K562 (cell line): ENCODE measurements around the gene CORO2A. TPM values are rescaled to one million over a fixed set of nuclear protein-coding genes. Genes with fewer than 3 reads are reported as not detected.

Experiments
- CREM ChIP-seq: IDR thresholded peaks from 2 replicates; pipeline ENCODE4 v1.6.1; 2014; ENCODE audit warnings: antibody characterized with exemption, low read depth
- DPF2 ChIP-seq: fragments of 450-650 bp; IDR thresholded peaks from 2 replicates; pipeline ENCODE4 v1.6.1; 2016
- MAZ ChIP-seq, 2 experiments: fragments of 450-650 bp in 1 of 2; sonication (generic) in 1 of 2; formaldehyde crosslinking; IDR thresholded peaks in 1 of 2; conservative IDR thresholded peaks in 1 of 2; 2 replicates each; pipeline versions ENCODE4 v1.4.0 to v1.5.0; 2020; ENCODE audit warnings: mild to moderate bottlenecking in 1 of 2, missing genetic modification reagents in 1 of 2
- MEIS2 ChIP-seq: fragments of 450-650 bp; IDR thresholded peaks from 2 replicates; pipeline ENCODE4 v1.6.1; 2014; ENCODE audit warnings: mild to moderate bottlenecking; ENCODE audit not compliant: partially characterized antibody
- POU5F1 ChIP-seq: fragments of 150-350 bp; IDR thresholded peaks from 2 replicates; pipeline ENCODE4 v1.6.1; 2014; ENCODE audit warnings: borderline replicate concordance, low read length, low read depth, mild to moderate bottlenecking; ENCODE audit not compliant: partially characterized antibody
- PTRF ChIP-seq: fragments of 450-650 bp; IDR thresholded peaks from 2 replicates; pipeline ENCODE4 v1.6.1; 2016; ENCODE audit warnings: mild to moderate bottlenecking, missing genetic modification characterization, missing compliant biosample characterization
- TEAD2 ChIP-seq: fragments of 450-650 bp; IDR thresholded peaks from 2 replicates; pipeline ENCODE4 v1.6.1; 2016; ENCODE audit warnings: missing genetic modification characterization, control low read depth, missing compliant biosample characterization
- TFAM ChIP-seq: fragments of 250-450 bp; sonication (Bioruptor Pico); conservative IDR thresholded peaks from 2 replicates; pipeline ENCODE4 v1.5.0; 2021; ENCODE audit warnings: mild to moderate bottlenecking, moderate library complexity
- ZEB2 ChIP-seq: fragments of 450-650 bp; IDR thresholded peaks from 2 replicates; pipeline ENCODE4 v1.6.1; 2016
- ZKSCAN1 ChIP-seq: fragments of 150-350 bp; IDR thresholded peaks from 2 replicates; pipeline ENCODE4 v1.6.1; 2016; ENCODE audit warnings: low read depth, low read length
- ZNF165 ChIP-seq: fragments of 250-450 bp; sonication (Bioruptor Pico); IDR thresholded peaks from 2 replicates; pipeline ENCODE4 v1.4.0; 2020; ENCODE audit warnings: borderline replicate concordance
- polyA plus RNA-seq, 8 experiments: library from polyadenylated mRNA; depleted of rRNA in 4 of 8; stranded (reverse) in 5 of 8; unstranded in 3 of 8; fragments of >200 nt; fragmentation: Nextera tagmentation in 2 of 8; fragmentation: Illumina TruSeq in 1 of 8; extraction: Ambion mirVana in 2 of 8; extraction: Trizol in 1 of 8; gene quantifications; 2 replicates each; pipeline versions ENCODE4 v1.2.1 to v1.2.3, GENCODE V29; 2011 to 2014; ENCODE audit warnings: inconsistent platforms in 1 of 8, missing spikeins in 1 of 8
- total RNA-seq, 7 experiments: library from RNA; depleted of rRNA in 6 of 7; stranded (reverse); fragments of >200 nt in 6 of 7; fragmentation: Illumina TruSeq in 2 of 7; extraction: Trizol in 2 of 7; gene quantifications; 2 replicates each; pipeline versions ENCODE4 v1.2.1 to v1.2.3, GENCODE V29; 2011 to 2021; ENCODE audit warnings: low replicate concordance in 1 of 7
- TF ChIP-seq, protein P1 (sequence below), 2 experiments: fragments of 450-650 bp in 1 of 2; sonication (generic) in 1 of 2; formaldehyde crosslinking in 1 of 2; IDR thresholded peaks in 1 of 2; conservative IDR thresholded peaks in 1 of 2; 2 replicates each; pipeline versions ENCODE4 v1.6.1 to v1.8.1; 2016 to 2023; ENCODE audit warnings: mild to moderate bottlenecking in 2 of 2, moderate library complexity in 2 of 2, inconsistent platforms in 1 of 2, missing genetic modification reagents in 1 of 2
- TF ChIP-seq, protein P2 (sequence below): fragments of 450-650 bp; IDR thresholded peaks from 2 replicates; pipeline ENCODE4 v1.6.1; 2016; ENCODE audit warnings: antibody characterized with exemption
- TF ChIP-seq, protein P3 (sequence below): sonication (generic); formaldehyde crosslinking; IDR thresholded peaks from 2 replicates; pipeline ENCODE4 v1.4.0; 2020; ENCODE audit warnings: mild to moderate bottlenecking, missing genetic modification reagents
- TF ChIP-seq, protein P4 (sequence below): fragments of 450-650 bp; IDR thresholded peaks from 2 replicates; pipeline ENCODE4 v1.6.1; 2018; ENCODE audit warnings: mild to moderate bottlenecking, low read depth; ENCODE audit not compliant: partially characterized antibody
- TF ChIP-seq, protein P5 (sequence below), 2 experiments: fragments of 450-650 bp in 1 of 2; sonication (generic) in 1 of 2; formaldehyde crosslinking; conservative IDR thresholded peaks; 2 replicates each; pipeline versions ENCODE4 v1.4.0 to v1.8.1; 2020 to 2022; ENCODE audit warnings: mild to moderate bottlenecking in 1 of 2, missing genetic modification reagents in 1 of 2
- TF ChIP-seq, protein P6 (sequence below): sonication (generic); formaldehyde crosslinking; IDR thresholded peaks from 2 replicates; pipeline ENCODE4 v1.8.0; 2022; ENCODE audit warnings: missing genetic modification reagents, mild to moderate bottlenecking, borderline replicate concordance

Gene CORO2A
- total and polyA plus RNA-seq, 9 of the 15 experiments (the other 6 are each of a cell fraction or from before 2014, with no cell fraction given), result 9.5 to 26.6 (median 18.0) TPM

DNA sequence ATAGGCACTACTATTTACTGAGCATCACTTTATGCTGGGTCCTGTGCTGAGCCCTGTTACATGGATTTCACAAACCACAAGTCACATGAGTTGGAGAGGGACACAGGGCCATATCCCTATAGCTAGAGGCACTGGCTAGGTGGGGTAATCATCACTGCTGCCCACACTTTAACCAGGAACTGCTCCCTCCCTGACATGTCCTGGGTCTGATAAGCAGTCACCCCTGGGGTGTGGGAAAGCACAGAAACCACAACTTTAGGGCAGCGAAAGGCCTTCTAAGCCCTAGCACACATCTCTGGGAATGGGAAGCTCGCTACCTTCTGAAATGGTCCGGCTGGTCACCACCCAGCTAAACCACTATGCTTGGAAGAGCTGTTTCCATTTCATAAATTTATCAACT is 48.0 kb upstream of the CORO2A start (continued):
- TF ChIP-seq MAZ (CRISPR knock-in tag; conservative IDR thresholded peaks at IDR 0.05 in 1 of 2, IDR thresholded peaks at IDR 0.05 in 1 of 2) (peak; percentile 44 to 67; a peak in 3 of 4 replicates), TFAM (CRISPR knock-in tag) (no peak), POU5F1 (no peak), ZNF165 (CRISPR knock-in tag) (no peak), MEIS2 (no peak), PTRF (tag) (no peak), ZKSCAN1 (0 out of 2 replicates have a peak, but pooled peaks have one; percentile 64), TEAD2 (tag) (no peak), ZEB2 (peak; percentile 18; the same call in 1 of the 2 replicates), CREM (peak; percentile 75), DPF2 (peak; percentile 64; the same call in 1 of the 2 replicates)
- TF ChIP-seq, protein P1, sequence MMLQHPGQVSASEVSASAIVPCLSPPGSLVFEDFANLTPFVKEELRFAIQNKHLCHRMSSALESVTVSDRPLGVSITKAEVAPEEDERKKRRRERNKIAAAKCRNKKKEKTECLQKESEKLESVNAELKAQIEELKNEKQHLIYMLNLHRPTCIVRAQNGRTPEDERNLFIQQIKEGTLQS (IDR thresholded peaks at IDR 0.05), result no peak
- TF ChIP-seq, protein P1 (CRISPR knock-in tag; conservative IDR thresholded peaks at IDR 0.05), result no peak
- TF ChIP-seq, protein P2, sequence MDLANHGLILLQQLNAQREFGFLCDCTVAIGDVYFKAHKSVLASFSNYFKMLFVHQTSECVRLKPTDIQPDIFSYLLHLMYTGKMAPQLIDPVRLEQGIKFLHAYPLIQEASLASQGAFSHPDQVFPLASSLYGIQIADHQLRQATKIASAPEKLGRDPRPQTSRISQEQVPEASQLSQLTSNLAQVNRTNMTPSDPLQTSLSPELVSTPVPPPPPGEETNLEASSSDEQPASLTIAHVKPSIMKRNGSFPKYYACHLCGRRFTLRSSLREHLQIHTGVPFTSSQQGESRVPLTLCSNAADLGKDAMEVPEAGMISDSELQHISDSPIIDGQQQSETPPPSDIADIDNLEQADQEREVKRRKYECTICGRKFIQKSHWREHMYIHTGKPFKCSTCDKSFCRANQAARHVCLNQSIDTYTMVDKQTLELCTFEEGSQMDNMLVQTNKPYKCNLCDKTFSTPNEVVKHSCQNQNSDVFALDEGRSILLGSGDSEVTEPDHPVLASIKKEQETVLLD, result peak; percentile 41; the same call in 1 of the 2 replicates
- TF ChIP-seq, protein P3, sequence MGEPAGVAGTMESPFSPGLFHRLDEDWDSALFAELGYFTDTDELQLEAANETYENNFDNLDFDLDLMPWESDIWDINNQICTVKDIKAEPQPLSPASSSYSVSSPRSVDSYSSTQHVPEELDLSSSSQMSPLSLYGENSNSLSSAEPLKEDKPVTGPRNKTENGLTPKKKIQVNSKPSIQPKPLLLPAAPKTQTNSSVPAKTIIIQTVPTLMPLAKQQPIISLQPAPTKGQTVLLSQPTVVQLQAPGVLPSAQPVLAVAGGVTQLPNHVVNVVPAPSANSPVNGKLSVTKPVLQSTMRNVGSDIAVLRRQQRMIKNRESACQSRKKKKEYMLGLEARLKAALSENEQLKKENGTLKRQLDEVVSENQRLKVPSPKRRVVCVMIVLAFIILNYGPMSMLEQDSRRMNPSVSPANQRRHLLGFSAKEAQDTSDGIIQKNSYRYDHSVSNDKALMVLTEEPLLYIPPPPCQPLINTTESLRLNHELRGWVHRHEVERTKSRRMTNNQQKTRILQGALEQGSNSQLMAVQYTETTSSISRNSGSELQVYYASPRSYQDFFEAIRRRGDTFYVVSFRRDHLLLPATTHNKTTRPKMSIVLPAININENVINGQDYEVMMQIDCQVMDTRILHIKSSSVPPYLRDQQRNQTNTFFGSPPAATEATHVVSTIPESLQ (CRISPR knock-in tag), result no peak
- TF ChIP-seq, protein P4, sequence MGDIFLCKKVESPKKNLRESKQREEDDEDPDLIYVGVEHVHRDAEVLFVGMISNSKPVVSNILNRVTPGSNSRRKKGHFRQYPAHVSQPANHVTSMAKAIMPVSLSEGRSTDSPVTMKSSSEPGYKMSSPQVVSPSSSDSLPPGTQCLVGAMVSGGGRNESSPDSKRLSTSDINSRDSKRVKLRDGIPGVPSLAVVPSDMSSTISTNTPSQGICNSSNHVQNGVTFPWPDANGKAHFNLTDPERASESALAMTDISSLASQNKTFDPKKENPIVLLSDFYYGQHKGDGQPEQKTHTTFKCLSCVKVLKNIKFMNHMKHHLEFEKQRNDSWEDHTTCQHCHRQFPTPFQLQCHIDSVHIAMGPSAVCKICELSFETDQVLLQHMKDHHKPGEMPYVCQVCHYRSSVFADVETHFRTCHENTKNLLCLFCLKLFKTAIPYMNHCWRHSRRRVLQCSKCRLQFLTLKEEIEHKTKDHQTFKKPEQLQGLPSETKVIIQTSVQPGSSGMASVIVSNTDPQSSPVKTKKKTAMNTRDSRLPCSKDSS, result no peak
- TF ChIP-seq, protein P5, sequence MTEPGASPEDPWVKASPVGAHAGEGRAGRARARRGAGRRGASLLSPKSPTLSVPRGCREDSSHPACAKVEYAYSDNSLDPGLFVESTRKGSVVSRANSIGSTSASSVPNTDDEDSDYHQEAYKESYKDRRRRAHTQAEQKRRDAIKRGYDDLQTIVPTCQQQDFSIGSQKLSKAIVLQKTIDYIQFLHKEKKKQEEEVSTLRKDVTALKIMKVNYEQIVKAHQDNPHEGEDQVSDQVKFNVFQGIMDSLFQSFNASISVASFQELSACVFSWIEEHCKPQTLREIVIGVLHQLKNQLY (CRISPR knock-in tag; conservative IDR thresholded peaks at IDR 0.05), result no peak
- TF ChIP-seq, protein P6, sequence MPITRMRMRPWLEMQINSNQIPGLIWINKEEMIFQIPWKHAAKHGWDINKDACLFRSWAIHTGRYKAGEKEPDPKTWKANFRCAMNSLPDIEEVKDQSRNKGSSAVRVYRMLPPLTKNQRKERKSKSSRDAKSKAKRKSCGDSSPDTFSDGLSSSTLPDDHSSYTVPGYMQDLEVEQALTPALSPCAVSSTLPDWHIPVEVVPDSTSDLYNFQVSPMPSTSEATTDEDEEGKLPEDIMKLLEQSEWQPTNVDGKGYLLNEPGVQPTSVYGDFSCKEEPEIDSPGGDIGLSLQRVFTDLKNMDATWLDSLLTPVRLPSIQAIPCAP, result no peak
